GF-D8 (cell line): ENCODE measurements around the gene PIH1D1.

ENCODE experiments used
- DNase-seq: peaks from one replicate; lab custom pipeline; 2025; lab: John Stamatoyannopoulos, UW

PIH1D1 gene

DNA sequence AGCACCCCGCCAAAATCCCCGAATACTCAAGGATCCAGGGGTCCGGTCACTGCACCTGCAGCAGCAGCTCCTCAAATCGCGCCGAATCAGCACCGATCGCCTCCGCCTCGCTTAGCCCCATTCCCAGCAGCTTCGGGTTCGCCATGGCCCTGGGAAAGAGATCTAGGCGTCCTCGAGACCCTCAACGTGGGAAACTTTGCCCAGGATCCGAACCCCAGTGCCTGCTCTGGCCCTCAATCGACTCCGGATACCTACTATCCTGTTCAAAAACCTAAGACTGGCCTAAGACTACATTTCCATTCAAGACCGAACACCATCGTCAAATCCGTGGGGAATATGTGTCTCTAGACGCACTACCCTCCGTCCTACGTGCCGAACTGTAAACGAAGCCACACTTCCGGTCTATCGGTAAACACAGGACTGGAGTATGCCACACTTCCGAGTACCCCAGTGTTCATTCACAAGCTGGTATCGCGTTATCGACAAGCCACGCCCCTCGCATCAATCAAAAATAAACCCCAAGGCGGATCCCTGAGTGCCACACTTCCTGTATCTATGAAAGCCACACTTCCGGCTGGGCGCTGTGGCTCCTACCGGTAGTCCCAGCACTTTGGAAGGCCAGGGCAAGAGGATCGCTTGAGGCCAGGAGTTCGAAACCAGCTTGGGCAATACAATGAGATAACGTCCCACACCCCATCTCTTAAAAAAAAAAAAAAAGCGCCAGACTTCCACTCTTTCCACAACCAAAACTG, at the start of gene PIH1D1:
PIH1D1 (minus strand) TSS at position 385 of the 752 bp plus-strand sequence; CDS start at position 145, 240 bp downstream.
- DNase-seq = peak; percentile 99

DNA sequence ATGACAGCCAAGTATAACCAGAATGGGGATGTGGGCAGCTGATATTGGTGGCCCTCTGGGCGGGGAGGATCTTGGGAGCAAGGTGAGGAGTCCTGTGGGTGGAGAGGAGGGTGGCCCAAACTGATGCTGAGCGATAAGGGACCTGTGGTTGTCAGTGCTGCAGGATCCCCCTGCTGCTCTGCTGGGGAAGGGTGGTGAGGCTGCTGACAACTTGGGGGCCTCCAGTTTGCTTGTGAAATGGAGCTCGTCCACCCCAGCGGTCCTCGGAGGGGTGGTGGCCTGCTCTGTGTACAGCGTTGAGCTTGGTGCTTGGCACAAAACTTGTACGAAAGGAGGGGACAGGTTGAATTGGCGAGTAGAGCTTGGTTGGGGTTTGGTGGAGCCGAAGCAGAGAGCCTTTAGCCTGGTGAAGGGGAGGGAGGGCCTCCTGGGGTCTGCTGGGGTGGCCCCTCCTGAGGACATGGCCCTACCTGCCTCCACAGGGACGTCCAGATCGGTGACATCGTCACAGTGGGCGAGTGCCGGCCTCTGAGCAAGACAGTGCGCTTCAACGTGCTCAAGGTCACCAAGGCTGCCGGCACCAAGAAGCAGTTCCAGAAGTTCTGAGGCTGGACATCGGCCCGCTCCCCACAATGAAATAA, 47.5 kb upstream of the PIH1D1 start:
- DNase-seq = no peak

DNA sequence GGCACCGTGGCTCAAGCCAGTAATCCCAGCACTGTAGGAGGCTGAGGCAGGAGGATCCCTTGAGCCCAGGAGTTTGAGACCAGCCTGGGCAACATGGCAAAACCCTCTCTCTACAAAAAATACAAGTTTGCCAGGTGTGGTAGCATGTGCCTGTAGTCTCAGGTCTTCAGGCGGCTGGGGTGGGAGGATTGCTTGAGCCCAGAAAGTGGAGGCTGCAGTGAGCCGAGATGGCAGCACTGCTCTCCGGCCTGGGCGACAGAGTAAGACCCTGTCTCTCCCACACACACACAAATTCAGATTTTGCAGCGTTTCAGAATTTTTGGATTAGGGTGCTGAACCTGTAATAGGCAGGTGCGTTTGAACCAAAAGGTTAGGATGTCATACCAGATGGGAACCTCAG, 46.9 kb upstream of the PIH1D1 start:
- DNase-seq = no peak

DNA sequence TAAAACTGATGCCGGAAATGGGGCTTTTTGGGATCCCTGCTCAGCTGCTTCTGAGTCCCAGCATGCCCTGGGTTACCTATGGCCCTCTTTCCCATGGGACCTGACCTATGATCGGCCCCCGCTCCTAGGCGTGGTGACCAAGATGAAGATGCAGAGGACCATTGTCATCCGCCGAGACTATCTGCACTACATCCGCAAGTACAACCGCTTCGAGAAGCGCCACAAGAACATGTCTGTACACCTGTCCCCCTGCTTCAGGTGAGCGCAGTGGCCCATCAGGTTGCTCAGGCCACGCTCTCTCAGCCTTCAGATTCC, 46.1 kb upstream of the PIH1D1 start:
- DNase-seq = no peak

DNA sequence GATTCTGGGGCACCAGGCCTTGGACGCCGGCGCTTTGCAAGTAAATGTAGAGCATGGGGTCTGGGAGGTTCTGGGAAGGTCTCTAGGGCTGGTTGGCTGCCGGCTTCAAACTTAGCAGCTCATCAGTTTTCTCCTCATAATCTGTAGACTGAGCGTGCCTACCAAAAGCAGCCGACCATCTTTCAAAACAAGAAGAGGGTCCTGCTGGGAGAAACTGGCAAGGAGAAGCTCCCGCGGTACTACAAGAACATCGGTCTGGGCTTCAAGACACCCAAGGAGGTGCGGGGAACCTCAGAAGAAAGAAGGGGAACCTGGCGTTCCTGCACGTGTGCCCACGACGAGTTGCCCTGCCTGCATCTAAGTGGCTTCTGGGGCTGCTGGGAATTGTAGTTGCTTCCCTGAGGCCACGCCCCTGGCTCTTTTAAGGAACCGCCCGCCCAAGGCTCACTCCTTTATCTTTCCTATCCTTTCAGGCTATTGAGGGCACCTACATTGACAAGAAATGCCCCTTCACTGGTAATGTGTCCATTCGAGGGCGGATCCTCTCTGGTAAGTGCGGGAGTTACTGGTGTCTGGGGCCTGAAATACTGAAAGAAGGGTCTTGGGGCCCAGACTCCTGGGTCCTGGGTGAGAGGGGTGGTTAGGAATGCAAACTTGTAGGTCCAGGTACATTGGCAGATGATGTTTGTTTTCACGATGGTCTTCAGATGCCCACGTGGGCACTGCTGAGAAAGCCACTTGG, 45.6 kb upstream of the PIH1D1 start:
- DNase-seq = peak; percentile 67

DNA sequence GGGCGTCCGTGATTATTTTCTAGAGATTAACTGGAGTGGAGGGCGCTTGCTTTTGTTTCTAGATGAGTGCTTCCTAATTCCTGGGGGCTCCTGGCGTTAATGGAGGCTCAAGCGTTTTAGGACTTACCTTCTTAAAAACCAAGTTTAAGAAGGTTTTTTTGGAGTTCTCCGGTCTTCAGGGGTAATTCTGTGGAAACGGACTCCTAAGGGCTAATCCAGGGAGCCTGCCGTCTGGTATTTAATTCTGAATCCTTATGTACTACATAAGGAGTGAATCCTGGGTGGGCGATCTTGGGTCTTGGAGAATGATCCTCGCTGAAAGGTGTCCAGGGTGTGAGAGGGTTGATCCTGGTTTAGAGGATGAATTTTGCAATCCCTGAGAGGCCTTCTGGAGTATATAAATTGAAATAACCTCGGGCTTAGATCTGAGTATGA, 45.0 kb upstream of the PIH1D1 start:
- DNase-seq = no peak

DNA sequence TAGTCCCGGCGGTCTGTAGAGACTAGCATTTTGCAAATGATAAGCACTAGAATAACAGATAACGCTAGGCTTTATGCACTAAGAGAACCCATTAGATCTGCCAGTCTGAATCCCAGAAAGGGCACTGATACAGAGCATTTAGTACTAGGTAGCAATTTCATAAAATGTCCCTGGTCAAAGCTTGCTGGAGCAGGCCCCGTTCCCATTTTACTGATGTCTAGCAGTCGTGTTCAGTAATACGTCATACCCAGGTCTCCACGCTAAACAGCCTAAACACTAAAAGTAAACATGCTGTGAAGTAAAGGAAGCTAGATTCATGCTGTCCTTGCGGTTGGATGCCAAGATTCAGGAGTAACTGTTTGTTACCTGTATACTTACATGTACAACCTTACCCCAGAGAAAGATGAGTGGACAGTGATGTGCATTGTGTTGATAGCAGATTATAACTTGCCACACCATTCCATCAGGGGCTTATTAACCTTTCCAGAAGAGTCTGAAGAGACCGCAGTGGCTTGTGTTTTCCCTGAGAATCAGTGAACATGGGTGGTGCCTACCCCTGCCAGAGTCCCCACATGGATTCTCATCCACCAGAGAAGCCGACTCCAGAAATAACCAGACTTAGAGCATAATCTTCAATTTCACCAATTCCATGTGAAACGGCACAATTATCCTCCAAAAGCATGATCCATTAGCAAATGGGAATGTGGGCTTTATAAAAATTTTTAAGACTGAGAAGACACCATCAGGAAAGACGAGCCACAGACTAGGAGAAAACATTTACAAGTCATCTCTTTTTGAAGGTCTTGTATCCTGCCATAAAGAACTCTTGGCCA, 41.2 kb upstream of the PIH1D1 start:
- DNase-seq = no peak

DNA sequence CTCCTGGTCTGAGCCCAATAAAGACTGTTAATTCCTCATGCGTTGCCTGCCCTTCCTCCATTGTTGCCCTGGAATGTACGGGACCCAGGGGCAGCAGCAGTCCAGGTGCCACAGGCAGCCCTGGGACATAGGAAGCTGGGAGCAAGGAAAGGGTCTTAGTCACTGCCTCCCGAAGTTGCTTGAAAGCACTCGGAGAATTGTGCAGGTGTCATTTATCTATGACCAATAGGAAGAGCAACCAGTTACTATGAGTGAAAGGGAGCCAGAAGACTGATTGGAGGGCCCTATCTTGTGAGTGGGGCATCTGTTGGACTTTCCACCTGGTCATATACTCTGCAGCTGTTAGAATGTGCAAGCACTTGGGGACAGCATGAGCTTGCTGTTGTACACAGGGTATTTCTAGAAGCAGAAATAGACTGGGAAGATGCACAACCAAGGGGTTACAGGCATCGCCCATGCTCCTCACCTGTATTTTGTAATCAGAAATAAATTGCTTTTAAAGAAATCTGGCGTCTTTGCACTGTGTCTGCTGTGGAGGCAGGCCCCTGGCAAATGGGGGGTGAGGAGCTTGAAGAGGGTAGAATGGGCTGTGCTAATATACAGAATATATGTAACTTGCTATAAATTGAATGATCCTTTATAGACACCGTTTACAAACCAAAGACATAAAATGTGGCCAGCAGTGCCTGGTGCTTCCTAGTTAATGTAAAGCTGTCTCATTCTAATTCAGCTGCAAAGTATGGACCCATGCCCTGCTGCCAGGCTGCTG, 40.4 kb upstream of the PIH1D1 start:
- no peak for DNase-seq

DNA sequence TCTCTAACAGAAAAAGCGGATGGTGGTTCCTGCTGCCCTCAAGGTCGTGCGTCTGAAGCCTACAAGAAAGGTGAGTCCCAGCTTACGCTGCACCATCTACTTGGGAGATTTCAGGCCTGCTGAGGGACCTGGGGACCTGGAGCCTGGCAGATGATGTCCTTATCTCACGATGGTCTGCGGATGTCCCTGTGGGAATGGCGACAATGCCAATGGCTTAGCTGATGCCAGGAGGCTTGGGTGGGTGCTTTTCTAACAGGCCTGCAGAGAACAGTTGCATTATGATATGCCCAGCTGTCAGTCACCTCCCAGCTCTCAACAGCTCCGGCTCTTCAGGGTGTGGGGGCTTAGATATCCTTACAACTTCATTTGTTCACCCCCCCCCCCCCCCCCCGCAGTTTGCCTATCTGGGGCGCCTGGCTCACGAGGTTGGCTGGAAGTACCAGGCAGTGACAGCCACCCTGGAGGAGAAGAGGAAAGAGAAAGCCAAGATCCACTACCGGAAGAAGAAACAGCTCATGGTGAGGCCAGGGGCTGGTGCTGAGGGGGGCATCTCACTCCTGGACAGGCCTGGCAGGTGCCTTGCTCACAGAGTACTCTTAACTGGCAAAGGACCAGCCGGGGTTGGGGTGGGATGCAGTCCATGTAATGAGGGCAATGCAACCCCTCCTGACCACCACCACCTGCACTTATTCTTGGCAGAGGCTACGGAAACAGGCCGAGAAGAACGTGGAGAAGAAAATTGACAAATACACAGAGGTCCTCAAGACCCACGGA, 39.6 kb upstream of the PIH1D1 start:
- DNase-seq = no peak

DNA sequence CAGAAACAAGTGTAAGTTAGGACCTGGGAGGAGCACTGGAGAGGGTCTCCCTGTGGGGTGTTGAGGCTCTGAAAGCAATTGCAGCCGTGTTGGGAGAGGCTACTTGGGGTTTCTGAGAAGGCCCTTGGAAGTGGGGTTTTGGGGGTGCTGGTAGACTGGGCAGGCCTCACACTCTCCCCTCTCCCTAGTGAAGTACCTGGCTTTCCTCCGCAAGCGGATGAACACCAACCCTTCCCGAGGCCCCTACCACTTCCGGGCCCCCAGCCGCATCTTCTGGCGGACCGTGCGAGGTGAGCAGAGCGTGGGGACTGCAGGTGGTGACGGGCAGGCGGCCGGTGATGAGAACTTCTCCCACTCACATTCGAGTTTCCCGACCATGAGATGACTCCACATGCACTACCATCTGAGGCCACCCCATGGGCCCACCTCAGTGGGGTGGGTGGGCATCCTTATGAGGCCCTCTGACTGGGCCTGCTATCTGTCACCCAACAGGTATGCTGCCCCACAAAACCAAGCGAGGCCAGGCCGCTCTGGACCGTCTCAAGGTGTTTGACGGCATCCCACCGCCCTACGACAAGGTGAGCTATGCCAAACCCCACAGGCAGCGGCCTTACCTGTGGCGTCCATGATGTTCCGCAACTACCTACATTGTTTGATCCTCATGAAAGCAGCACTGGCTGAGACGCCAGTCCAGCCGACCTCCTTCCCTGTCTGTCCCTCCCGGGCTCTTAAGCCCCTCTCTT, 38.8 kb upstream of the PIH1D1 start:
- DNase-seq = no peak

DNA sequence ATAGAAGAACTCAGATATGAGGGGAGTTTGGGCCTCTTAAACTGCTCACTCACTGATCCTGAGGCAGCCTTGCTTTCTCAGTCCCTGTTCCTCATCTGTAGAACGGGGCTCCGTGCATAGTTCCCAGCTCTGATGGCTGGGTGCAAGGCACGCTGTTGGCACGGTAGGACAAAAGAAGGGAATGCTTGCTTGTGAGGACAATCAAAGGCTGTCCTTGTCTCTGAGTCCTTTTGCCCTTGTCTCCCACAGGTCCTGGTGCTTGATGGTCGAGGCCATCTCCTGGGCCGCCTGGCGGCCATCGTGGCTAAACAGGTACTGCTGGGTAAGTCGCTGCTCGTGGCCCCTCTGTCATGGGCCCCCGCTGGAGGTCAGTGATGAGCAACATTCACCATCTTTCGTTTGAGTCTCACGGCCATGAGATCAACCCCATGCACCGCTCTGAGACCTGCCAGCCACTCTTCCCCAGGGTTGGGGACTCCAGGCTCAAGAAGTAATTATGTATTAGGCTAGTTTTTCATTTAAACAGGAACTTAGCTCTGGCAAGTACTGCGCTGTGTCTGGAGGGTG, 38.1 kb upstream of the PIH1D1 start:
- DNase-seq = no peak

DNA sequence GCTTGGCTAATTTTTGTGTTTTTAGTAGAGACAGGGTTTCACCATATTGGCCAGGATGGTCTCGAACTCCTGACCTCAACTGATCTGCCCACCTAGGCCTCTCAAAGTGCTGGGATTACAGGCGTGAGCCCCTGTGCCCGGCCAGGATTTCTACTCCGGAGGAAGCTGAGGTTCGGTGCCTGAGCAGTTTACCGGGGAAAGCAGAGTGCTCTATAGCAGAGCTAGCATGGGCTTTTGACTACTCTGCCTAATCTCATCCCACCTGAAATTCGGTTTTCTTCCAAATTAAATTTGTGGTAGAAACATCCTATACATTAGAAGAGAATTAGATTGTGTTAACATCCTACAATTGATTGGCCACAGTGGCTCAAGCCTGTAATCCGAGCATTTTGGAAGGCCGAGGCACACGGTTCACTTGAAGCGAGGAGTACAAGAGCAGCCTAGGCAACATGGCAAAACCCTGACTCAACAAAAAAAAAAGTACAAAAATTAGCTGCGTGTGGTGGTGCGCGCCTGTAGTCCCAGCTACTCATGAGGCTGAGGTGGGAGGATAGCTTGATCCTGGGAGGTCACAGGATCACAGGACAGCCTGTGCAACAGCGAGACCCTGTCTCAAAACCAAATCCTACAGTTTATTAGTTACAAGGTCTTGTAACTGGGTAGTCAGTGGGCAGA, 37.4 kb upstream of the PIH1D1 start:
- DNase-seq = no peak

DNA sequence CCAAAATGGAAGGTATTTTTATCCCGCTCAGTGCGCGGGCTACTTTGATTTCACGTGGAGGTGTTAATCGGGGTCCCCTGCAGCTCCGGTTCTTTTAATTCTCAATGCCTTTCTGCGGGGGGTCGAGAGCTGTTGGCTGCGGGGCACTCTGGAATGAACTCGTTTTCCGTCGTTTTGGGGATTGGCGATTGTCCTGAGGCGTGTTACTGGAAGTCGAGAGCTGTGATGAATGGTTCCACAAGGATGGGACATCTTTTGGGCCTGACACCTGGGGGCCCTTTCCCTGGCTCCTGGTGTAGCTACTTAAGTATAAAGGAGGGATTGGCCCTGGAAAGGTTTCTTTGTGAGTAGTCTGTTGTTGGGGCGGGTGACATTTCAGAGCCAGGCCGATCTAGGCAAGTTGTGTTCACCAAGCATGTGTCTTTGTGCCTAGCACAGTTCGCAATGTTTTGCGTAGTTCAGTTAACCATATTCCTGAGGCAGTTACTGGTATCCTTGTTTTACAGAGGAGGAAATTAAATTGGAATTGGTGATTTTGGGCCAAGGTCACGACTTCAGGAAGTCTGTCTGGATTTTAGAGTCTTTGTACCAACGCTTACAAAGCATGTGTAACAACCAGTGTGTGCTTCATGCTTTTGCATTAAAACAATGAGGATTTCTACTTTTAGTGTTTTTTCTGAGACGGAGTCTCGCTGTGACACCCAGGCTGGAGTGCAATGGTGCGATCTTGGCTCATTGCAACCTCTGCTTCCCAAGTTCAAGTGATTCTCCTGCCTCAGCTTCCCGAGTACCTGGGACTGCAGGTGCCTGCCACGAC, 36.6 kb upstream of the PIH1D1 start:
- DNase-seq = no peak

DNA sequence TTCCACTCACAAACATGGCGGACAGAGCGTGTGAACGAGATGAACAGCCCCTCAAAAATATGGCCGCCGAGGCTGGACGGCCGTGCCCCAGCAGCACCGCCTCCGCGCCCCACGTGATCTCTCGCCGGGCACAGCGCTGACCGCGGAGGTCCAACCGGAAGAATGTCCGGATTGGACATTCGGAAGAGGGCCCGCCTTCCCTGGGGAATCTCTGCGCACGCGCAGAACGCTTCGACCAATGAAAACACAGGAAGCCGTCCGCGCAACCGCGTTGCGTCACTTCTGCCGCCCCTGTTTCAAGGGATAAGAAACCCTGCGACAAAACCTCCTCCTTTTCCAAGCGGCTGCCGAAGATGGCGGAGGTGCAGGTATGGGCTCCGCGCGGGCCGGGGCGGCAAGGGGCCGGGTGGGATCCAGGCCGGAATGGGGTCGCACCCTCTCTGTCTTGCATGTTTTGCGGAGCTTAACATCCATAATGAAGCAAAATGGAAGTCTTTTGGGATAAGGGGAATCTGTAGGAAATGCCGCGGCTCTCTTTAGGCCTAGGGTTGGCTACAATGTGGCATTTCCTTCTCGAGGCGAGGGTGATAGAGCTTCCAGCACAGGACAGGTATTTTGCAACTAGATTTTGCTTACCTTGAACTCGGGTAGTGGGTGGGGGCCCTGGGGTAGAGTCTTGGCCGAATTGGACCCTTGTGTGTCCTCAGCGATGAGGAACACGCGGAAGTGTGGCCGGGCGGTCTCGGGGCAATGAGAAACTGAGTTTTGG, 35.8 kb upstream of the PIH1D1 start, which contains the start of gene RPL13A:
RPL13A (plus strand) TSS at position 332 of the 769 bp plus-strand sequence; CDS start at position 354, 22 bp downstream.
- peak; percentile 95 for DNase-seq

DNA sequence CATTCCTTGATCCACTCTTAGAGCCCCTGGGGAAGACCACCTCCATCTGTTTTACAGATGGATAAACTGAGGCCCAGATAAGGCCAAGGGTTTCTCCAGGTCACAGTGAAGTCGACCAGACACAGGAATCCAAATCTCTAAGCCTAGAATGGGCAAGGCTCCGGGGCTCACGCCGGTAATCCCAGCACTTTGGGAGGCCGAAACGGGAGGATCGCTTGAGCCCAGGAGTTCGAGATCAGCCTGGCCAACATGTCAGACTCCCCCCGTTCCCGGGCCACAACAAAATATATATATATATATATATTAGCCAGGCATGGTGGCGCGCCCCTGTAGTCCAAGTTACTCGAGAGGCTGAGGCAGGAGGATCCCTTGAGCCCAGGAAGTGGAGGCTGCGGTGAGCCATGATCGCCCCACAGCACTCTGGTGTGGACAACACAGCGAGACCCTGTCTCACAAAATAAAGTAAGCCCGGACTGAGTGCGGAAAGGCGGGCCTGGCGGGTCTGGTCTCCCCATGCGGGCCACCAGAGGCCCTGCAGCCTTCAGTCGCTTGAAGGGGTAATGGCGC, 35.2 kb upstream of the PIH1D1 start:
- no peak for DNase-seq

DNA sequence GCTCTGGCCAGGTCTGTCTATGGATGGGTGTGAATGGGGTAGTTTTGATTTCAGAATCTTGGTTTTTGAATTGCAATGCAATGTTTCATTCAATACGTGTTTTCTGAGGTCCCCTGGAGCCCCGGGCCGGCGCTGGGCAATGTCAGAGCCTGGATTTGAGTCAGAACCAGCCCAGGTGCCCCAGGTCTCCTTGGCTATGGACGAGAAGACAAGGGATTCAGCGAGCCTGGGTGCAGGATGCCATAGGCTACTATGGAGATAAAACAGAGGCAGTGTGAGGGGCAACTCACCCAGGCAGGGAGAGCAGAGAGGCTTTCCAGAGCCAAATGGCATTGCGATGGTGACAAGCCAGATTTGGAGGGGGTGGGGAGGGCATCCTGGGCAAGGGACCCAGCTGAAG, 34.6 kb upstream of the PIH1D1 start:
- no peak for DNase-seq
